ENCODE results near the gene ADAM23. TPM values are rescaled to one million over a fixed set of nuclear protein-coding genes. Genes with fewer than 3 reads are reported as not detected.

The ADAM23 gene
- total RNA-seq, 1 experiment from 2014 or later, result 6.1 TPM

- TF ChIP-seq CTCF (IDR thresholded peaks at IDR 0.05; ENCODE audit: unreplicated experiment), result no peak
- Mint-ChIP-seq H3K27me3 (ENCODE audit: unreplicated experiment) (no peaks in the 10 kb centered on the region), H3K27ac (ENCODE audit: unreplicated experiment) (no peak overlapping the region), H3K36me3 (ENCODE audit: insufficient read depth, unreplicated experiment) (no peaks in the 10 kb centered on the region), H3K4me1 (ENCODE audit: low read depth, unreplicated experiment) (no peaks in the 10 kb centered on the region), H3K9me3 (ENCODE audit: low read depth, unreplicated experiment) (no peaks in the 10 kb centered on the region), H3K4me3 (ENCODE audit: low read depth, unreplicated experiment) (no peak overlapping the region)
- no peak for DNase-seq
- intact Hi-C loops (cut with micrococcal nuclease; ENCODE audit: unreplicated experiment), result no loop called here
- no TSS peak for BruUV-seq (replicated peaks)
- CTCF ChIA-PET, result no interaction called here
These were observed 213.8 kb downstream of the ADAM23 start for GRCh38 chr2:206657087-206657486.

- Mint-ChIP-seq H3K9me3 (ENCODE audit: low read depth, unreplicated experiment) (no peaks in the 10 kb centered on the region), H3K27ac (ENCODE audit: unreplicated experiment) (no peak overlapping the region), H3K4me3 (ENCODE audit: low read depth, unreplicated experiment) (no peak overlapping the region), H3K4me1 (ENCODE audit: low read depth, unreplicated experiment) (no peaks in the 10 kb centered on the region), H3K27me3 (ENCODE audit: unreplicated experiment) (peaks cover 14% of the 10 kb centered on the region), H3K36me3 (ENCODE audit: insufficient read depth, unreplicated experiment) (no peaks in the 10 kb centered on the region)
- no TSS peak for BruUV-seq (replicated peaks)
- no peak for DNase-seq
- intact Hi-C loops (cut with micrococcal nuclease; ENCODE audit: unreplicated experiment), result loop anchor here (5.0 kb wide), 1 partner anchor 108 kb away; no protein-coding TSS in a partner anchor
- CTCF ChIA-PET, result no interaction called here
- no peak for TF ChIP-seq CTCF (IDR thresholded peaks at IDR 0.05; ENCODE audit: unreplicated experiment)
These were observed 221.9 kb downstream of the ADAM23 start for GRCh38 chr2:206665251-206665650.

Other genes starting within 250 kb of the ADAM23 start
- gene ZDBF2, start 168.9 kb upstream of the ADAM23 start, total RNA-seq (2022), result 0.15 TPM in 1 of 2 replicates, not detected in the other
- not detected in 2 replicates for gene FAM237A, start 199.0 kb downstream of the ADAM23 start, total RNA-seq (2022)

All from Calu3 (cell line).